Astrocyte (in vitro differentiated cells and primary cell): ENCODE data around the gene FBXO22.

Experiments used
- CTCF ChIP-seq: IDR thresholded peaks from 2 replicates; pipeline ENCODE4 v1.5.1; 2011; ENCODE audit warnings: low read depth, mild to moderate bottlenecking, inconsistent platforms, low read length, moderate library complexity; ENCODE audit not compliant: insufficient read depth
- EZH2 ChIP-seq: IDR thresholded peaks from 2 replicates; pipeline ENCODE4 v1.6.1; 2012; ENCODE audit warnings: mild to moderate bottlenecking, low read length, inconsistent platforms; ENCODE audit not compliant: insufficient read depth

- TF ChIP-seq CTCF (no peak), EZH2 (no peak)
Observed at GRCh38 chr15:75981149-75981815, 77.6 kb downstream of the FBXO22 start.
